T-helper 1 cell treated with Interleukin-12 subunit alpha and Interleukin-12 subunit beta and Interleukin-4 antibody, amounts not matched to agents 30 μg/mL and 1 μg/mL, for 36 hours (primary cell): ENCODE data around the gene GIMAP1.

Experiments
- H3K27ac Mint-ChIP-seq: one replicate; pipeline ENCODE4 v1.8.0; 2021; ENCODE audit warnings: mild to moderate bottlenecking, mixed read lengths
- H3K27me3 Mint-ChIP-seq: one replicate; pipeline ENCODE4 v1.8.0; 2021; ENCODE audit warnings: low read depth, mixed read lengths
- H3K36me3 Mint-ChIP-seq: one replicate; pipeline ENCODE4 v1.8.0; 2021; ENCODE audit warnings: low read depth, mixed read lengths
- H3K4me1 Mint-ChIP-seq: one replicate; pipeline ENCODE4 v1.8.0; 2021; ENCODE audit warnings: low read depth, mixed read lengths
- H3K4me3 Mint-ChIP-seq: one replicate; pipeline ENCODE4 v1.8.0; 2021; ENCODE audit warnings: mild to moderate bottlenecking, moderate library complexity, mixed read lengths
- H3K9me3 Mint-ChIP-seq: one replicate; pipeline ENCODE4 v1.8.0; 2021; ENCODE audit warnings: mixed read lengths

Gene GIMAP1

GRCh38 chr7:150715293-150715692 is 1.1 kb upstream of the GIMAP1 start:
- Mint-ChIP-seq H3K9me3 (peaks cover 24% of the 10 kb centered on the region), H3K4me3 (peak overlapping the region; percentile 88), H3K27ac (peak overlapping the region; percentile 93), H3K36me3 (peaks cover 51% of the 10 kb centered on the region), H3K27me3 (no peaks in the 10 kb centered on the region), H3K4me1 (peaks cover 43% of the 10 kb centered on the region)

DNA sequence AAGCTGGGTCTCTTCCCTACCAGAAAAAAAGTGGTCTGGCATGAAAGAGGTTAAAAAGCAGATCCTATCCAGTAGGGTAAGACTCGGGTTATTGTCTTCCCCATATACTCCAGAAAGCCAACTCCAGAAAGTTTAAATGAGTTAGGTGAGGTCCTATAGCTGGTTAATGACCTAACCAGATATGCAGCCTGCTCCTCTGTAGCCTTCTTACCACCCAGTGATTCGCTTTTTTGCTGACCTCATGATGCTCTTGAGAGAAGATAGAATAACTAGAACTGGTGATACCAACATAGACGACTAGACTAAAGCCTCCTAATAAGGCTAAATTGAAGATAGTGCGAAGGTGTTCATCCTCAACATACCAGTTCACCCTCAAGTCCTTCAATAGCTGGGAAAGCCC is 675 bp upstream of the GIMAP1 start:
- Mint-ChIP-seq H3K27ac (peak overlapping the region; percentile 93), H3K4me1 (peaks cover 43% of the 10 kb centered on the region), H3K4me3 (peak overlapping the region; percentile 88), H3K36me3 (peaks cover 53% of the 10 kb centered on the region), H3K27me3 (no peaks in the 10 kb centered on the region), H3K9me3 (peaks cover 24% of the 10 kb centered on the region)

DNA sequence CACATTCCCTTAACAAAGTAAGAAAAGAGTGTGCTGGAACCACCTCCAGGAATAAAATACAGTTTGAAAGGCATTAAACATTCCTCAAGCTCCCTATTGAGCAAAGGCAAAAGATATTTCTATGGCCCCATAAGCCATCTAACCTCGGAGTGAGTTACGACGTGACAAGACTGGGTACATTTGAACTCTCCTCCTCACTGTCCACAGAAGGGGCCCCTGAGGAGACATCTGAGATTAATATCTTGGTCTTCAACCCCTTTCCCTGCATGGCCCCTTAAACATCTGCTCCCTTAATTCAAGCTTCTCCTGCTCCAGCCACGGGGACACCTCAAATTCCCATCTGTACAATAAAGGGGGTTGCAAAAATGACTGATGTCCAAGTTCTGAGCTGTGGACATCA is 526 bp downstream of the GIMAP1 start:
- H3K27me3 Mint-ChIP-seq = no peaks in the 10 kb centered on the region
- H3K4me1 Mint-ChIP-seq = peaks cover 52% of the 10 kb centered on the region
- peak overlapping the region; percentile 93 for H3K27ac Mint-ChIP-seq
- peaks cover 24% of the 10 kb centered on the region for H3K9me3 Mint-ChIP-seq
- H3K4me3 Mint-ChIP-seq = peak overlapping the region; percentile 88
- H3K36me3 Mint-ChIP-seq = peaks cover 65% of the 10 kb centered on the region

DNA sequence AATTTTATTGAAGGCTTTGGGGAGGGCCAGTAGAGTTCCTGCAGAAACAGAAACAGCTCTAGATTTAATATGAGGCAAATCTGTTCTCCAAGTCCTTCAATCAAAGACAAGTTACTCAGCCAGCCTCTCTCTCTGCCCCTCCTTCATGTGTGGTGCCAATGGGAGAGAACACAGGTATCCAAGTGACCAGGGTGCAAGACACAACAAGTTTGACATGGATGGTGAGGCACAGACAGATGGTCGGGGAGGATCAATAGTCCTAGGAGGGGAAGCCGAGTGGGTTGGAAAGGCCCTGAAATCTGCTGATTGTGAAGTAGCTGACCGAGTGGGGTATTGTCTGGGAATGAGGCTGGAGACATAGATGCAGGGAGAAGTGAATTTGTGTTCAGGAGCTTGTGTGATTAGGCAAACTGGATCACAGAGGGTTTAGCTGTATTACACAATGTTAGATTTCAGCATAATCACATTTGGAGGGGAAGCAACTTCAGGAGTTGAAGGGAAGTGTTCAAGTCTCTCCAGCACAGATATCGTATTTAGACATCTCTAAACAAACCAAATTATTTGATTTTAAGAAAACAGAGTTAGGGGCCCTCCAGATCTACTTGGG is 1.5 kb downstream of the GIMAP1 start:
- peaks cover 15% of the 10 kb centered on the region for H3K9me3 Mint-ChIP-seq
- H3K27ac Mint-ChIP-seq = peak overlapping the region; percentile 76
- H3K36me3 Mint-ChIP-seq = peaks cover 68% of the 10 kb centered on the region
- H3K27me3 Mint-ChIP-seq = no peaks in the 10 kb centered on the region
- peaks cover 59% of the 10 kb centered on the region for H3K4me1 Mint-ChIP-seq
- H3K4me3 Mint-ChIP-seq = peak overlapping the region; percentile 88

DNA sequence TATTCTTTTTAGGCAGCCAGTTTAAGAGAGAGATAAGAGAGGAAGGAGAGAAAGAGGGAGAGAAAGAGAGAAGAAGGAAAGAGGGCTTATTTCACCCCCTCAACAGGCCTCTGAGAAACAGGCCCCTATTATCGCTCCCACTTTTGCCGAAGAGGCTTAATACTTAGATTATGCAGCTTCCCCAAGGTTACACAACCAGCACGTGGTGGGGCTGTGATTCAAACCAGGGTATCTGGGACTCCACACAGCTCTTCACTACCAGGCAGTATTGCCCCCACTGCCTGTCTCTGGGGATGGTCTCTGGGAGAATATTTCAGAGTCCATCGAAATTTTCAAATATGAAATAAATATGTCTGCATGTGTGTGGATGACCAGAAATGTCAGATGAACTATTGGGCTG is 3.0 kb downstream of the GIMAP1 start:
- H3K4me3 Mint-ChIP-seq = peak overlapping the region; percentile 88
- peaks cover 5% of the 10 kb centered on the region for H3K9me3 Mint-ChIP-seq
- H3K27me3 Mint-ChIP-seq = no peaks in the 10 kb centered on the region
- H3K4me1 Mint-ChIP-seq = peaks cover 65% of the 10 kb centered on the region
- peak overlapping the region; percentile 76 for H3K27ac Mint-ChIP-seq
- H3K36me3 Mint-ChIP-seq = peaks cover 75% of the 10 kb centered on the region

DNA sequence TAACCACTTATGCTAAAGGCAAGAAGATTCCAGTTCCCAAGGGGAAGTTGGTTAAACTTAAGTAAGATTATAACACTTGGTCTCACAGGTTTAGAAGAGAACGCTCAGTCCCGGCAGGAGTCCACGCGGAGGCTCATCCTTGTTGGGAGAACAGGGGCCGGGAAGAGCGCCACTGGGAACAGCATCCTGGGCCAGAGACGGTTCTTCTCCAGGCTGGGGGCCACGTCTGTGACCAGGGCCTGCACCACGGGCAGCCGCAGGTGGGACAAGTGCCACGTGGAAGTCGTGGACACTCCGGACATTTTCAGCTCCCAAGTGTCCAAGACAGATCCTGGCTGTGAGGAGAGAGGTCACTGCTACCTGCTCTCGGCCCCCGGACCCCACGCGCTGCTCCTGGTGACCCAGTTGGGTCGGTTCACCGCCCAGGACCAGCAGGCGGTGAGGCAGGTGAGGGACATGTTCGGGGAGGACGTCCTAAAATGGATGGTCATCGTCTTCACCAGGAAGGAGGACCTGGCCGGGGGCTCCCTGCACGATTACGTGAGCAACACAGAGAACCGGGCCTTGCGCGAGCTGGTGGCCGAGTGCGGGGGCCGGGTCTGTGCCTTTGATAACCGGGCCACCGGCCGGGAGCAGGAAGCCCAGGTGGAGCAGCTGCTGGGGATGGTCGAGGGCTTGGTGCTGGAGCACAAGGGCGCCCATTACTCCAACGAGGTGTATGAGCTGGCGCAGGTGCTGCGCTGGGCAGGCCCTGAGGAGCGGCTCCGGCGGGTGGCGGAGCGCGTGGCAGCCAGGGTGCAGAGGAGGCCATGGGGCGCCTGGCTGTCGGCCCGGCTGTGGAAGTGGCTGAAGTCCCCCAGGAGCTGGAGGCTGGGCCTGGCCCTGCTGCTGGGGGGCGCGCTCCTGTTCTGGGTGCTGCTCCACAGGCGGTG is 3.8 kb downstream of the GIMAP1 start:
- Mint-ChIP-seq H3K9me3 (peaks cover 4% of the 10 kb centered on the region), H3K27ac (peak overlapping the region; percentile 76), H3K27me3 (no peaks in the 10 kb centered on the region), H3K36me3 (peaks cover 82% of the 10 kb centered on the region), H3K4me3 (peak overlapping the region; percentile 88), H3K4me1 (peaks cover 60% of the 10 kb centered on the region)

DNA sequence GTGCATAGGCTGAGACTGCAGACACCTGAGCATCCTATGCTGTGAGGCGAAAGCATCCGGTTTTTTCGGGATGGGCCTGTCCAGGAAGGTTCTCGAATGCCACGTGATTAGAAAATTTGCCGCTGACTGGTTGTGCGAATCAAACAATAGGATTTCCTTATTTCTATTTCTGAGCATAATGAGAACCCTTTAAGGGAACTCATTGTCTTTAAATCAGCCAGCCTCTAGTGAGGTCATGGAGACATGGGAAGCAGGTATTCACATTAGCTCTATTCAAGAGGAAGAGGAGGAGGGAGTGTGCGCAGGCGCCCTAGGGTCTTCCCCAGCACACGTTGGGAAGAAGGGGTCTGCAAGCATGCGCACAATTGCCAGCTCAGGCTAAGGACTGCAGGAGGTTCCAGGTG is 5.6 kb downstream of the GIMAP1 start:
- H3K27me3 Mint-ChIP-seq = no peaks in the 10 kb centered on the region
- H3K4me1 Mint-ChIP-seq = peaks cover 58% of the 10 kb centered on the region
- H3K27ac Mint-ChIP-seq = peak overlapping the region; percentile 62
- peaks cover 16% of the 10 kb centered on the region for H3K9me3 Mint-ChIP-seq
- peaks cover 88% of the 10 kb centered on the region for H3K36me3 Mint-ChIP-seq
- peak overlapping the region; percentile 79 for H3K4me3 Mint-ChIP-seq

GRCh38 chr7:150722431-150722931 is 6.1 kb downstream of the GIMAP1 start:
- H3K36me3 Mint-ChIP-seq = peaks cover 90% of the 10 kb centered on the region
- H3K9me3 Mint-ChIP-seq = peaks cover 22% of the 10 kb centered on the region
- peaks cover 60% of the 10 kb centered on the region for H3K4me1 Mint-ChIP-seq
- peak overlapping the region; percentile 79 for H3K4me3 Mint-ChIP-seq
- H3K27me3 Mint-ChIP-seq = no peaks in the 10 kb centered on the region
- peak overlapping the region; percentile 62 for H3K27ac Mint-ChIP-seq

DNA sequence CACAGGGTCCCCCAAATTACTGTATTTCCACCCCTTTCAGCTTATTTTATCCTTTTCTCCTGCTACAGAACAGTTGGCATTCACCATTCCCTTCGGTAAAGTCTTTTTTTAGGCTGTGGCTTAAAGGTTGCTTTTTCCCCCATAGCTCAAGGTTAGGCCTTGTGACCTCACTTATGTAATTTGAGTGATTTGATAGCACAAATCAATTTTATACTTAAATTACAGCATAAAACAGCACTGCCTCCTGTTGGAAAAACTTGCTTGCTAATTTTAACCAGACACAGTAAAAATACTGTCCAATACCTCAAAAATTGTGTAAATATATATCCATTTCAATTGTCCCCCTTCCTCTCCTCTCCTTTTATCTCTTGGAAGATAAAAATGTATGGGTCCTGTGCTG is 7.1 kb downstream of the GIMAP1 start:
- Mint-ChIP-seq H3K4me3 (peak overlapping the region; percentile 62), H3K36me3 (peaks cover 91% of the 10 kb centered on the region), H3K27me3 (no peaks in the 10 kb centered on the region), H3K9me3 (peaks cover 31% of the 10 kb centered on the region), H3K4me1 (peaks cover 57% of the 10 kb centered on the region), H3K27ac (peak overlapping the region; percentile 67)

- peaks cover 57% of the 10 kb centered on the region for H3K4me1 Mint-ChIP-seq
- H3K9me3 Mint-ChIP-seq = peaks cover 41% of the 10 kb centered on the region
- H3K27ac Mint-ChIP-seq = peak overlapping the region; percentile 5
- H3K36me3 Mint-ChIP-seq = peaks cover 73% of the 10 kb centered on the region
- no peaks in the 10 kb centered on the region for H3K27me3 Mint-ChIP-seq
- no peak overlapping the region for H3K4me3 Mint-ChIP-seq
Observed at GRCh38 chr7:150727381-150727780, 11.0 kb downstream of the GIMAP1 start.

DNA sequence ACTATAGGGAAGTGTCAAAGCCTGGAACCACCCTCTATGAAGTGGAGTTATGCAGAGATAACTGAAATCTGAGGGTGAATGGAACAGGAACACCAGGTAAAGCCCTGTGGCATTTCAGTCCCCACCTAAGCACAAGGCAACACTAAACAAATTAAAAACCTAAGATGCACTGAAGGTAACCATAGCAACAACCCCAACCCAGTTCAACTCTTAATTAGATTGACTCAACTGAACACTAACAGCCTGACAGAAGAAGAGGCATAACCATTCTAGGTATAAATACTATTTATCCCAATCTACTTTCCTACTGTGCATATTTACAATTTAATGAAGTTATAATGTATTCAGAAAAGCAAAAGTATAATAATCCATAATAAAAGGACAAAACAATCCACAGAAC is 11.6 kb downstream of the GIMAP1 start:
- H3K9me3 Mint-ChIP-seq = peaks cover 41% of the 10 kb centered on the region
- peak overlapping the region; percentile 5 for H3K27ac Mint-ChIP-seq
- H3K4me1 Mint-ChIP-seq = peaks cover 57% of the 10 kb centered on the region

GRCh38 chr7:150728609-150729008 is 12.2 kb downstream of the GIMAP1 start:
- peak overlapping the region; percentile 1 for H3K4me3 Mint-ChIP-seq
- peak overlapping the region; percentile 17 for H3K27ac Mint-ChIP-seq
- H3K36me3 Mint-ChIP-seq = peaks cover 61% of the 10 kb centered on the region
- H3K27me3 Mint-ChIP-seq = no peaks in the 10 kb centered on the region
- peaks cover 41% of the 10 kb centered on the region for H3K9me3 Mint-ChIP-seq
- peaks cover 58% of the 10 kb centered on the region for H3K4me1 Mint-ChIP-seq

More for the DNA sequence above, 11.6 kb downstream of the GIMAP1 start:
- Mint-ChIP-seq H3K4me3 (no peak overlapping the region), H3K36me3 (peaks cover 67% of the 10 kb centered on the region), H3K27me3 (no peaks in the 10 kb centered on the region)

GRCh38 chr7:150731916-150732315 is 15.5 kb downstream of the GIMAP1 start:
- peaks cover 76% of the 10 kb centered on the region for H3K4me1 Mint-ChIP-seq
- peak overlapping the region; percentile 60 for H3K4me3 Mint-ChIP-seq
- peaks cover 34% of the 10 kb centered on the region for H3K36me3 Mint-ChIP-seq
- peak overlapping the region; percentile 94 for H3K27ac Mint-ChIP-seq
- peaks cover 25% of the 10 kb centered on the region for H3K9me3 Mint-ChIP-seq
- no peaks in the 10 kb centered on the region for H3K27me3 Mint-ChIP-seq

DNA sequence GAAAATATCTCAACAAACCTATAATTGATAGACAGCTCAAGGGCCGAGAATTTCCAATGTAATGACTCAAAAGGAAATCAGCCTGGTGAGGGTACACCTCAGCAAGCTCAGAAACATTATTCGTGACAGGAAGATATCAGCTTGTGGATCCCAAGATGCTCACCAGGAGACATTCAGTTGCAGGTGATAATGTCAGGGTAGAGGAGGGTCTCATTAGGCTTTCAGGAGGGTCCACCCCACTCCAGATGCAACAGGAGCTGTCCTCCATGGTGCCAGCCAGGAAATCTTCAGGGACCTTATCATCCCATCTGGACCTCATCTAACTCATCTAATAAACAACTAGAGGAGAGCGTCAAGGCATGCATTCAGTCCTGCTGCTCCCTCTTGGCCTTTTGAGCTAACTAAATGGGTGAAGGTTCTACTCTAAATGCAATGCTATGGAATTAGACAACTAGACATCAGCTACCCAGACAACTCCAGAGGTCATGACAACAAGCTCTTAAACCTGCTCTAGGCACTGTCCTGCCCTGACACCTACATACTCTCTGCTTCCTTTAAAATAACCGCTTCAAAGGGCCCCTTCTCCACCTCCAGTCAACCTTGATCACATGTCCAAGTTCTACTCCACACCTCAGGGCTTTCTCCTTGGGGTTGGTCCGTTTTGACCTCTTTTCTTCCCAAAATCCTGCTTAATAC is 16.5 kb downstream of the GIMAP1 start:
- peak overlapping the region; percentile 56 for H3K4me3 Mint-ChIP-seq
- no peaks in the 10 kb centered on the region for H3K27me3 Mint-ChIP-seq
- H3K36me3 Mint-ChIP-seq = peaks cover 30% of the 10 kb centered on the region
- H3K9me3 Mint-ChIP-seq = peaks cover 15% of the 10 kb centered on the region
- H3K27ac Mint-ChIP-seq = peak overlapping the region; percentile 94
- H3K4me1 Mint-ChIP-seq = peaks cover 73% of the 10 kb centered on the region
